ENCODE data around the gene RASD2. TPM values are rescaled to one million over a fixed set of nuclear protein-coding genes. Genes with fewer than 3 reads are reported as not detected.

The RASD2 gene
- total RNA-seq, 1 donor from 2014 or later = 0.16 TPM

- no peaks in the 10 kb centered on the region for H3K36me3 ChIP-seq (ENCODE audit: insufficient read depth, low read length)
- TF ChIP-seq EZH2 (IDR thresholded peaks at IDR 0.05; ENCODE audit: insufficient read depth, low read length) = no peak
- TF ChIP-seq CTCF (IDR thresholded peaks at IDR 0.05; ENCODE audit: insufficient read depth, low read depth, low read length) = no peak
- no peak overlapping the region for H3K27ac Mint-ChIP-seq (ENCODE audit: unreplicated experiment)
- peaks cover 3% of the 10 kb centered on the region for H3K27me3 ChIP-seq (ENCODE audit: insufficient read depth, low read length)
- no peaks in the 10 kb centered on the region for H4K20me1 ChIP-seq (ENCODE audit: insufficient read depth, low read length)
- H3K36me3 Mint-ChIP-seq (ENCODE audit: low read depth, unreplicated experiment) = peaks cover 4% of the 10 kb centered on the region
- no peak overlapping the region for H3K4me2 ChIP-seq (ENCODE audit: low read length)
- H3K4me3 ChIP-seq (ENCODE audit: insufficient read depth, low read depth, low read length) = no peak overlapping the region
- DNase-seq (ENCODE audit: low read depth) = no peak
- no peaks in the 10 kb centered on the region for H3K9me3 ChIP-seq (ENCODE audit: insufficient read depth, low read depth, low read length)
- no peaks in the 10 kb centered on the region for H3K4me1 ChIP-seq (ENCODE audit: insufficient read depth, low read length)
- no peak overlapping the region for H2AFZ ChIP-seq (ENCODE audit: low read depth, low read length)
- peaks cover 3% of the 10 kb centered on the region for H3K9me3 Mint-ChIP-seq (ENCODE audit: unreplicated experiment)
- no peak overlapping the region for H3K27ac ChIP-seq (ENCODE audit: low read depth, low read length)
- no peaks in the 10 kb centered on the region for H3K4me1 Mint-ChIP-seq (ENCODE audit: low read depth, unreplicated experiment)
- no peaks in the 10 kb centered on the region for H3K79me2 ChIP-seq (ENCODE audit: insufficient read depth, low read length)
- no peak overlapping the region for H3K9ac ChIP-seq (ENCODE audit: low read length)
- peaks cover 31% of the 10 kb centered on the region for H3K27me3 Mint-ChIP-seq (ENCODE audit: low read depth, unreplicated experiment)
- no peak overlapping the region for H3K4me3 Mint-ChIP-seq (ENCODE audit: unreplicated experiment)
- FAIRE-seq = no peak
Observed at GRCh38 chr22:35578836-35579575, 38.4 kb downstream of the RASD2 start.

GRCh38 chr22:35580351-35581022, 39.9 kb downstream of the RASD2 start:
- Histone ChIP-seq H3K9ac (ENCODE audit: low read length) (no peak overlapping the region), H3K36me3 (ENCODE audit: insufficient read depth, low read length) (no peaks in the 10 kb centered on the region), H3K4me1 (ENCODE audit: insufficient read depth, low read length) (no peaks in the 10 kb centered on the region), H3K79me2 (ENCODE audit: insufficient read depth, low read length) (no peaks in the 10 kb centered on the region), H2AFZ (ENCODE audit: low read depth, low read length) (no peak overlapping the region), H3K4me2 (ENCODE audit: low read length) (no peak overlapping the region), H4K20me1 (ENCODE audit: insufficient read depth, low read length) (no peaks in the 10 kb centered on the region), H3K9me3 (ENCODE audit: insufficient read depth, low read depth, low read length) (no peaks in the 10 kb centered on the region), H3K4me3 (ENCODE audit: insufficient read depth, low read depth, low read length) (no peak overlapping the region), H3K27me3 (ENCODE audit: insufficient read depth, low read length) (no peaks in the 10 kb centered on the region), H3K27ac (ENCODE audit: low read depth, low read length) (no peak overlapping the region)
- Mint-ChIP-seq H3K9me3 (ENCODE audit: unreplicated experiment) (peaks cover 3% of the 10 kb centered on the region), H3K27me3 (ENCODE audit: low read depth, unreplicated experiment) (peaks cover 25% of the 10 kb centered on the region), H3K36me3 (ENCODE audit: low read depth, unreplicated experiment) (peaks cover 4% of the 10 kb centered on the region), H3K27ac (ENCODE audit: unreplicated experiment) (no peak overlapping the region), H3K4me3 (ENCODE audit: unreplicated experiment) (no peak overlapping the region), H3K4me1 (ENCODE audit: low read depth, unreplicated experiment) (no peaks in the 10 kb centered on the region)
- FAIRE-seq (no peak), DNase-seq (ENCODE audit: low read depth) (no peak)
- TF ChIP-seq EZH2 (IDR thresholded peaks at IDR 0.05; ENCODE audit: insufficient read depth, low read length) = no peak

GRCh38 chr22:35581023-35581413, 40.4 kb downstream of the RASD2 start:
- peaks cover 3% of the 10 kb centered on the region for H3K9me3 Mint-ChIP-seq (ENCODE audit: unreplicated experiment)
- H3K4me3 Mint-ChIP-seq (ENCODE audit: unreplicated experiment) = no peak overlapping the region

More at GRCh38 chr22:35581023-35581413, 40.4 kb downstream of the RASD2 start:
- H3K27ac Mint-ChIP-seq (ENCODE audit: unreplicated experiment) = no peak overlapping the region
- H2AFZ ChIP-seq (ENCODE audit: low read depth, low read length) = no peak overlapping the region
- H3K36me3 ChIP-seq (ENCODE audit: insufficient read depth, low read length) = no peaks in the 10 kb centered on the region
- H3K9ac ChIP-seq (ENCODE audit: low read length) = no peak overlapping the region
- H3K36me3 Mint-ChIP-seq (ENCODE audit: low read depth, unreplicated experiment) = peaks cover 4% of the 10 kb centered on the region
- no peaks in the 10 kb centered on the region for H3K27me3 ChIP-seq (ENCODE audit: insufficient read depth, low read length)
- H4K20me1 ChIP-seq (ENCODE audit: insufficient read depth, low read length) = no peaks in the 10 kb centered on the region
- no peak overlapping the region for H3K27ac ChIP-seq (ENCODE audit: low read depth, low read length)
- H3K4me2 ChIP-seq (ENCODE audit: low read length) = no peak overlapping the region
- FAIRE-seq (no peak), DNase-seq (ENCODE audit: low read depth) (no peak)
- TF ChIP-seq CTCF (IDR thresholded peaks at IDR 0.05; ENCODE audit: insufficient read depth, low read depth, low read length) = no peak
- no peak for TF ChIP-seq EZH2 (IDR thresholded peaks at IDR 0.05; ENCODE audit: insufficient read depth, low read length)
- no peaks in the 10 kb centered on the region for H3K4me1 ChIP-seq (ENCODE audit: insufficient read depth, low read length)
- H3K27me3 Mint-ChIP-seq (ENCODE audit: low read depth, unreplicated experiment) = peaks cover 25% of the 10 kb centered on the region
- no peaks in the 10 kb centered on the region for H3K79me2 ChIP-seq (ENCODE audit: insufficient read depth, low read length)
- H3K9me3 ChIP-seq (ENCODE audit: insufficient read depth, low read depth, low read length) = no peaks in the 10 kb centered on the region
- no peak overlapping the region for H3K4me3 ChIP-seq (ENCODE audit: insufficient read depth, low read depth, low read length)
- no peaks in the 10 kb centered on the region for H3K4me1 Mint-ChIP-seq (ENCODE audit: low read depth, unreplicated experiment)

Data from astrocyte (in vitro differentiated cells and primary cell).